ENCODE results near the gene CAPZB.

Gene CAPZB

DNA sequence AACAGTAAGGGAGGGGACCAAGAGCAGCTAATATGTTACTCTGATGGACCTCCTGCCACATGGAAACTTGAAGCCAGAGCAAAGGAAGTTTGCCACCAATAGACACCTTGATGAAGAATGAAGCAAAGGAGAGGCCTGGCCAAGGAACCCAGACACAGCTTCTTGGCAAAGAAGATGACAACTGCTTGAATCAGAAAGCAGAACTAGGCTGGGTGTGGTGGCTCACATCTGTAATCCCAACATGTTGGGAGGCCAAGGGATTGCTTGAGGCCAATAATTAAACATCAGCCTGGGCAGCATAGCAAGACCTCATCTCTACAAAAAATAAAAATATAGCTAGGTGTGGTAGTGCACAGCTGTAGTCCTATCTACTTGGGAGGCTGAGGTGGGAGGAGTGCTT, 31.7 kb upstream of the CAPZB start:
- ATAC-seq (ENCODE audit: insufficient read depth, low read depth) (no peak), DNase-seq (no peak)
- H3K79me2 ChIP-seq (ENCODE audit: insufficient read depth, low read length): no peaks in the 10 kb centered on the region
- H2AFZ ChIP-seq (ENCODE audit: low read depth, low read length): no peak overlapping the region
- H3K27ac ChIP-seq (ENCODE audit: low read length): no peak overlapping the region
- H3K4me3 ChIP-seq (ENCODE audit: low read depth in 1 of 2, low read length in 2 of 2): no peak overlapping the region
- TF ChIP-seq, protein P1, sequence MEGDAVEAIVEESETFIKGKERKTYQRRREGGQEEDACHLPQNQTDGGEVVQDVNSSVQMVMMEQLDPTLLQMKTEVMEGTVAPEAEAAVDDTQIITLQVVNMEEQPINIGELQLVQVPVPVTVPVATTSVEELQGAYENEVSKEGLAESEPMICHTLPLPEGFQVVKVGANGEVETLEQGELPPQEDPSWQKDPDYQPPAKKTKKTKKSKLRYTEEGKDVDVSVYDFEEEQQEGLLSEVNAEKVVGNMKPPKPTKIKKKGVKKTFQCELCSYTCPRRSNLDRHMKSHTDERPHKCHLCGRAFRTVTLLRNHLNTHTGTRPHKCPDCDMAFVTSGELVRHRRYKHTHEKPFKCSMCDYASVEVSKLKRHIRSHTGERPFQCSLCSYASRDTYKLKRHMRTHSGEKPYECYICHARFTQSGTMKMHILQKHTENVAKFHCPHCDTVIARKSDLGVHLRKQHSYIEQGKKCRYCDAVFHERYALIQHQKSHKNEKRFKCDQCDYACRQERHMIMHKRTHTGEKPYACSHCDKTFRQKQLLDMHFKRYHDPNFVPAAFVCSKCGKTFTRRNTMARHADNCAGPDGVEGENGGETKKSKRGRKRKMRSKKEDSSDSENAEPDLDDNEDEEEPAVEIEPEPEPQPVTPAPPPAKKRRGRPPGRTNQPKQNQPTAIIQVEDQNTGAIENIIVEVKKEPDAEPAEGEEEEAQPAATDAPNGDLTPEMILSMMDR (IDR thresholded peaks at IDR 0.05; ENCODE audit: borderline replicate concordance, extremely low read depth, low read length, poor library complexity, severe bottlenecking): no peak
- no peak for TF ChIP-seq EZH2 (IDR thresholded peaks at IDR 0.05; ENCODE audit: borderline replicate concordance, low read depth, low read length, severe bottlenecking)
- no peaks in the 10 kb centered on the region for H3K36me3 ChIP-seq (ENCODE audit: insufficient read depth, low read length)
- H3K9ac ChIP-seq (ENCODE audit: low read depth, low read length): no peak overlapping the region
- no peaks in the 10 kb centered on the region for H3K9me3 ChIP-seq (ENCODE audit: insufficient read depth, low read length, severe bottlenecking)
- H3K27me3 ChIP-seq (ENCODE audit: insufficient read depth, low read length, poor library complexity): no peaks in the 10 kb centered on the region
- H3K4me1 ChIP-seq (ENCODE audit: insufficient read depth, low read length): no peaks in the 10 kb centered on the region
- H3K4me2 ChIP-seq (ENCODE audit: insufficient read depth, low read length): no peak overlapping the region
- H4K20me1 ChIP-seq (ENCODE audit: insufficient read depth, low read length): no peaks in the 10 kb centered on the region

DNA sequence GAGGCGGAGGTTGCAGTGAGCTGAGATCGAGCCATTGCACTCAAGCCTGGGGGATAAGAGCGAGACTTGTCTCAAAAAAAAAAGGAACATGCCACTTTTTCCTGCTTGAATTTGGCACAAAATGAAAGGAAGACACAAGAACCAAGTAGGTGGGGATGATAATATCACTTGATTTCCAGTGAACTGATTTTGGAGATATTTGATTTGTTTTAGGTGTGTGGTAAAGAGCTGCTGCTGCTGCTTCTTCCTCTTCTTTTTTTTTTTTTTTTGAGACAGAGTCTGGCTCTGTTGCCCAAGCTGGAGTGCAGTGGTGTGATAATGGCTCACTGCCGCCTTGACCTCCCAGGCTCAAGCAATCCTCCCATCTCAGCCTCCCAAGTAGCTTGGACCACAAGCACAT, 29.9 kb upstream of the CAPZB start:
- Histone ChIP-seq H3K27me3 (ENCODE audit: insufficient read depth, low read length, poor library complexity) (no peaks in the 10 kb centered on the region), H3K9me3 (ENCODE audit: insufficient read depth, low read length, severe bottlenecking) (no peaks in the 10 kb centered on the region), H3K9ac (ENCODE audit: low read depth, low read length) (no peak overlapping the region), H3K27ac (ENCODE audit: low read length) (no peak overlapping the region), H3K36me3 (ENCODE audit: insufficient read depth, low read length) (no peaks in the 10 kb centered on the region), H2AFZ (ENCODE audit: low read depth, low read length) (no peak overlapping the region), H3K4me3 (ENCODE audit: low read depth in 1 of 2, low read length in 2 of 2) (no peak overlapping the region), H3K4me1 (ENCODE audit: insufficient read depth, low read length) (no peaks in the 10 kb centered on the region), H3K79me2 (ENCODE audit: insufficient read depth, low read length) (no peaks in the 10 kb centered on the region), H4K20me1 (ENCODE audit: insufficient read depth, low read length) (no peaks in the 10 kb centered on the region), H3K4me2 (ENCODE audit: insufficient read depth, low read length) (no peak overlapping the region)
- TF ChIP-seq EZH2 (IDR thresholded peaks at IDR 0.05; ENCODE audit: borderline replicate concordance, low read depth, low read length, severe bottlenecking): no peak
- TF ChIP-seq, protein P1 (IDR thresholded peaks at IDR 0.05; ENCODE audit: borderline replicate concordance, extremely low read depth, low read length, poor library complexity, severe bottlenecking): no peak
- no peak for DNase-seq
- no peak for ATAC-seq (ENCODE audit: insufficient read depth, low read depth)

DNA sequence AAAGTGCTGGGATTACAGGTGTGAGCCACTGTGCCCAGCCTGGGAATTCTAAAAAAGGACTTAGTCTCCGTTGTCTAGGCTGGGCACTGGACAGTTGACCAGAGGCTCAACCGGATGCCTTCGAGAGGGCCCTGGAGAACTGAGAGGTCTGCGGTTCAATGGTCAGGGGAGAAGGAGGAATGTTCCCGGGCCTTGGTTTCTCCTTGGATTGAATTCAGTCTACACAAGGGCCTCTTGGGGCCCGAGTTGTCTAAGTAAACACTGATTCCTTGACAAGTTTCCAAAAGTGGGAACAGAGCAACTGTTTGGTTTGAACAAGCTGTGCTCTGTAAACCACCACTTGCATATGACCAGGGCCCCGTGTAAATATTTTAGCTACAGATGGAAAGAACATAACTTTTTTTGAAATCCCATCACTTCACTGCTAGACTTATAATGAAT, 29.1 kb upstream of the CAPZB start:
- DNase-seq (no peak), ATAC-seq (ENCODE audit: insufficient read depth, low read depth) (no peak)
- no peaks in the 10 kb centered on the region for H4K20me1 ChIP-seq (ENCODE audit: insufficient read depth, low read length)
- H3K4me1 ChIP-seq (ENCODE audit: insufficient read depth, low read length): no peaks in the 10 kb centered on the region
- H2AFZ ChIP-seq (ENCODE audit: low read depth, low read length): no peak overlapping the region
- H3K36me3 ChIP-seq (ENCODE audit: insufficient read depth, low read length): no peaks in the 10 kb centered on the region
- no peaks in the 10 kb centered on the region for H3K27me3 ChIP-seq (ENCODE audit: insufficient read depth, low read length, poor library complexity)
- no peak overlapping the region for H3K4me3 ChIP-seq (ENCODE audit: low read depth in 1 of 2, low read length in 2 of 2)
- H3K27ac ChIP-seq (ENCODE audit: low read length): no peak overlapping the region
- no peaks in the 10 kb centered on the region for H3K9me3 ChIP-seq (ENCODE audit: insufficient read depth, low read length, severe bottlenecking)
- no peaks in the 10 kb centered on the region for H3K79me2 ChIP-seq (ENCODE audit: insufficient read depth, low read length)
- no peak overlapping the region for H3K4me2 ChIP-seq (ENCODE audit: insufficient read depth, low read length)
- TF ChIP-seq, protein P1 (IDR thresholded peaks at IDR 0.05; ENCODE audit: borderline replicate concordance, extremely low read depth, low read length, poor library complexity, severe bottlenecking): no peak
- no peak for TF ChIP-seq EZH2 (IDR thresholded peaks at IDR 0.05; ENCODE audit: borderline replicate concordance, low read depth, low read length, severe bottlenecking)
- no peak overlapping the region for H3K9ac ChIP-seq (ENCODE audit: low read depth, low read length)

DNA sequence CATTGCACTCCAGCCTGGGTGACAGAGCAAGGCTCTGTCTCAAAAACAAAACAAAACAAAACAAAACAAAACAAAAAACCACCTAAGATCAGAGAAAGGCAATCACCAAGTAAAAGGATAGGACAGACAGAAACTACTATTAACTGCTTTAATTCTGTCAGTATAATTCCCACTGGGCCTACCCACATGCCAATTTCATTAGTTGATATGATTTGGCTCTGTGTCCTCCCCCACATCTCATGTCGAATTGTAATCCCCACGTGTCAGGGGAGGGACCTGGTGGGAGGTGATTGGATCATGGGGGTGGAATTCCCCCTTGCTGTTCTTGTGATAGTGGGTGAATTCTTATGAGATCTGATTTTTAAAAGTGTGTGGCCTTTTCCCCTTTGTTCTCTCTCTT, 27.2 kb upstream of the CAPZB start:
- Histone ChIP-seq H4K20me1 (ENCODE audit: insufficient read depth, low read length) (no peaks in the 10 kb centered on the region), H3K27me3 (ENCODE audit: insufficient read depth, low read length, poor library complexity) (no peaks in the 10 kb centered on the region), H3K9me3 (ENCODE audit: insufficient read depth, low read length, severe bottlenecking) (no peaks in the 10 kb centered on the region), H3K4me1 (ENCODE audit: insufficient read depth, low read length) (no peaks in the 10 kb centered on the region), H2AFZ (ENCODE audit: low read depth, low read length) (no peak overlapping the region), H3K27ac (ENCODE audit: low read length) (no peak overlapping the region), H3K4me2 (ENCODE audit: insufficient read depth, low read length) (no peak overlapping the region), H3K4me3 (ENCODE audit: low read depth in 1 of 2, low read length in 2 of 2) (no peak overlapping the region), H3K36me3 (ENCODE audit: insufficient read depth, low read length) (no peaks in the 10 kb centered on the region), H3K9ac (ENCODE audit: low read depth, low read length) (no peak overlapping the region), H3K79me2 (ENCODE audit: insufficient read depth, low read length) (no peaks in the 10 kb centered on the region)
- no peak for DNase-seq
- no peak for ATAC-seq (ENCODE audit: insufficient read depth, low read depth)
- TF ChIP-seq EZH2 (IDR thresholded peaks at IDR 0.05; ENCODE audit: borderline replicate concordance, low read depth, low read length, severe bottlenecking): no peak
- TF ChIP-seq, protein P1 (IDR thresholded peaks at IDR 0.05; ENCODE audit: borderline replicate concordance, extremely low read depth, low read length, poor library complexity, severe bottlenecking): no peak

Data from DND-41 (cell line).